HepG2 (cell line): ENCODE measurements around the gene CDC34. TPM values are rescaled to one million over a fixed set of nuclear protein-coding genes. Genes with fewer than 3 reads are reported as not detected.

Source experiments
- ADNP ChIP-seq: sonication (generic); formaldehyde crosslinking; IDR thresholded peaks from 2 replicates; pipeline ENCODE4 v1.4.0; 2020; ENCODE audit warnings: missing genetic modification reagents
- ATRX ChIP-seq: sonication (generic); formaldehyde crosslinking; IDR thresholded peaks from 2 replicates; pipeline ENCODE4 v1.4.0; 2020; ENCODE audit warnings: missing genetic modification reagents, borderline replicate concordance
- FOXO4 ChIP-seq: sonication (generic); formaldehyde crosslinking; conservative IDR thresholded peaks from 2 replicates; pipeline ENCODE4 v1.8.1; 2023; ENCODE audit warnings: missing genetic modification reagents
- HOXA3 ChIP-seq: sonication (generic); formaldehyde crosslinking; IDR thresholded peaks from 2 replicates; pipeline ENCODE4 v1.5.0; 2020; ENCODE audit warnings: missing genetic modification reagents
- MAZ ChIP-seq, 2 experiments: sonication (generic) in 1 of 2; formaldehyde crosslinking in 1 of 2; IDR thresholded peaks; 2 replicates each; pipeline versions ENCODE4 v1.5.0 to v1.6.1; 2012 to 2020; ENCODE audit warnings: low read depth in 2 of 2, mild to moderate bottlenecking in 2 of 2, borderline replicate concordance in 1 of 2, improper control_type of control experiment in 1 of 2, low read length in 1 of 2, missing genetic modification reagents in 1 of 2, moderate library complexity in 1 of 2
- MYC ChIP-seq: sonication (generic); formaldehyde crosslinking; IDR thresholded peaks from 2 replicates; pipeline ENCODE4 v1.9.0; 2021; ENCODE audit warnings: missing genetic modification reagents, borderline replicate concordance
- MYPOP ChIP-seq: sonication (generic); formaldehyde crosslinking; IDR thresholded peaks from 2 replicates; pipeline ENCODE4 v1.8.1; 2023; ENCODE audit warnings: mild to moderate bottlenecking, moderate library complexity, missing genetic modification reagents
- NFE2L1 ChIP-seq: sonication (generic); formaldehyde crosslinking; IDR thresholded peaks from 2 replicates; pipeline ENCODE4 v1.4.0; 2020; ENCODE audit warnings: missing genetic modification reagents, mild to moderate bottlenecking, borderline replicate concordance
- NKX3-1 ChIP-seq: sonication (generic); formaldehyde crosslinking; IDR thresholded peaks from 2 replicates; pipeline ENCODE4 v1.5.0; 2020; ENCODE audit warnings: missing genetic modification reagents
- SNAI1 ChIP-seq: sonication (generic); formaldehyde crosslinking; IDR thresholded peaks from 2 replicates; pipeline ENCODE4 v1.5.0; 2020; ENCODE audit warnings: mild to moderate bottlenecking, missing genetic modification reagents, borderline replicate concordance
- U2AF2 ChIP-seq: fragments of 200-400 bp; formaldehyde crosslinking; IDR thresholded peaks from 2 replicates; pipeline ENCODE4 v1.6.1; 2017; ENCODE audit warnings: low read depth, mild to moderate bottlenecking, low read length
- ZNF207 ChIP-seq: fragments of 450-650 bp; IDR thresholded peaks from 2 replicates; pipeline ENCODE4 v1.6.1; 2016; ENCODE audit warnings: antibody characterized with exemption, borderline replicate concordance
- ZNF33A ChIP-seq: sonication (generic); formaldehyde crosslinking; IDR thresholded peaks from 2 replicates; pipeline ENCODE4 v1.5.1; 2020; ENCODE audit warnings: missing genetic modification reagents, mild to moderate bottlenecking, moderate library complexity, borderline replicate concordance
- ZNF33B ChIP-seq: sonication (generic); formaldehyde crosslinking; IDR thresholded peaks from 2 replicates; pipeline ENCODE4 v1.5.1; 2020; ENCODE audit warnings: mild to moderate bottlenecking, missing genetic modification reagents
- polyA plus RNA-seq, 8 experiments: library from polyadenylated mRNA; depleted of rRNA in 3 of 8; stranded (reverse) in 7 of 8; unstranded in 1 of 8; fragments of >200 nt; fragmentation: Illumina TruSeq in 4 of 8; extraction: Trizol in 4 of 8; gene quantifications; 2 replicates each; pipeline versions ENCODE4 v1.2.1 to v1.2.3, GENCODE V29; 2011 to 2016; ENCODE audit warnings: low read depth in 4 of 8, missing spikeins in 1 of 8, mixed read lengths in 1 of 8; ENCODE audit not compliant: insufficient read depth in 1 of 8
- total RNA-seq, 5 experiments: library from RNA; depleted of rRNA; stranded (reverse); fragments of >200 nt; fragmentation: Illumina TruSeq; extraction: Trizol; gene quantifications; 2 replicates each; pipeline ENCODE4 v1.2.3, GENCODE V29; 2016; ENCODE audit warnings: low read depth in 1 of 5
- TF ChIP-seq, protein P1 (sequence below): sonication (generic); formaldehyde crosslinking; IDR thresholded peaks from 2 replicates; pipeline ENCODE4 v1.4.0; 2020; ENCODE audit warnings: missing genetic modification reagents, low read depth, mild to moderate bottlenecking, borderline replicate concordance
- TF ChIP-seq, protein P2 (sequence below): sonication (generic); formaldehyde crosslinking; IDR thresholded peaks from 2 replicates; pipeline ENCODE4 v1.4.0; 2020; ENCODE audit warnings: missing genetic modification reagents, borderline replicate concordance
- TF ChIP-seq, protein P3 (sequence below): sonication (generic); formaldehyde crosslinking; conservative IDR thresholded peaks from 2 replicates; pipeline ENCODE4 v1.8.0; 2022; ENCODE audit warnings: mild to moderate bottlenecking, moderate library complexity, missing genetic modification reagents
- TF ChIP-seq, protein P4 (sequence below): sonication (generic); formaldehyde crosslinking; IDR thresholded peaks from 2 replicates; pipeline ENCODE4 v1.5.0; 2020; ENCODE audit warnings: missing genetic modification reagents

Gene CDC34
- total and polyA plus RNA-seq, 2 of the 13 experiments (the other 11 are each of a cell fraction or from before 2014, with no cell fraction given), result 138 to 150 TPM

- TF ChIP-seq, protein P1, sequence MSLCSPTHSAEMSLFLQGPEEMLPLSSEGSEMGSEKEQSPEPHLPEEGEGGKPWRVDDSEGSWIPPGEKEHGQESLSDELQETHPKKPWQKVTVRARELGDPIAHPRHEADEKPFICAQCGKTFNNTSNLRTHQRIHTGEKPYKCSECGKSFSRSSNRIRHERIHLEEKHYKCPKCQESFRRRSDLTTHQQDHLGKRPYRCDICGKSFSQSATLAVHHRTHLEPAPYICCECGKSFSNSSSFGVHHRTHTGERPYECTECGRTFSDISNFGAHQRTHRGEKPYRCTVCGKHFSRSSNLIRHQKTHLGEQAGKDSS (CRISPR knock-in tag), result peak; percentile 82; the same call in 1 of the 2 replicates
- TF ChIP-seq SNAI1 (CRISPR knock-in tag), result no peak
- peak; percentile 52; the same call in 1 of the 2 replicates for TF ChIP-seq MAZ (IDR thresholded peaks at IDR 0.05; ENCODE audit: borderline replicate concordance, low read depth, low read length)
- peak; percentile 79; the same call in 1 of the 2 replicates for TF ChIP-seq MAZ (CRISPR knock-in tag; IDR thresholded peaks at IDR 0.05; ENCODE audit: low read depth)
- peak; percentile 78 for TF ChIP-seq HOXA3 (CRISPR knock-in tag)
- 0 out of 2 replicates have a peak, but pooled peaks have one; percentile 44 for TF ChIP-seq ZNF33B (CRISPR knock-in tag)
- no peak for TF ChIP-seq U2AF2
- TF ChIP-seq, protein P2, sequence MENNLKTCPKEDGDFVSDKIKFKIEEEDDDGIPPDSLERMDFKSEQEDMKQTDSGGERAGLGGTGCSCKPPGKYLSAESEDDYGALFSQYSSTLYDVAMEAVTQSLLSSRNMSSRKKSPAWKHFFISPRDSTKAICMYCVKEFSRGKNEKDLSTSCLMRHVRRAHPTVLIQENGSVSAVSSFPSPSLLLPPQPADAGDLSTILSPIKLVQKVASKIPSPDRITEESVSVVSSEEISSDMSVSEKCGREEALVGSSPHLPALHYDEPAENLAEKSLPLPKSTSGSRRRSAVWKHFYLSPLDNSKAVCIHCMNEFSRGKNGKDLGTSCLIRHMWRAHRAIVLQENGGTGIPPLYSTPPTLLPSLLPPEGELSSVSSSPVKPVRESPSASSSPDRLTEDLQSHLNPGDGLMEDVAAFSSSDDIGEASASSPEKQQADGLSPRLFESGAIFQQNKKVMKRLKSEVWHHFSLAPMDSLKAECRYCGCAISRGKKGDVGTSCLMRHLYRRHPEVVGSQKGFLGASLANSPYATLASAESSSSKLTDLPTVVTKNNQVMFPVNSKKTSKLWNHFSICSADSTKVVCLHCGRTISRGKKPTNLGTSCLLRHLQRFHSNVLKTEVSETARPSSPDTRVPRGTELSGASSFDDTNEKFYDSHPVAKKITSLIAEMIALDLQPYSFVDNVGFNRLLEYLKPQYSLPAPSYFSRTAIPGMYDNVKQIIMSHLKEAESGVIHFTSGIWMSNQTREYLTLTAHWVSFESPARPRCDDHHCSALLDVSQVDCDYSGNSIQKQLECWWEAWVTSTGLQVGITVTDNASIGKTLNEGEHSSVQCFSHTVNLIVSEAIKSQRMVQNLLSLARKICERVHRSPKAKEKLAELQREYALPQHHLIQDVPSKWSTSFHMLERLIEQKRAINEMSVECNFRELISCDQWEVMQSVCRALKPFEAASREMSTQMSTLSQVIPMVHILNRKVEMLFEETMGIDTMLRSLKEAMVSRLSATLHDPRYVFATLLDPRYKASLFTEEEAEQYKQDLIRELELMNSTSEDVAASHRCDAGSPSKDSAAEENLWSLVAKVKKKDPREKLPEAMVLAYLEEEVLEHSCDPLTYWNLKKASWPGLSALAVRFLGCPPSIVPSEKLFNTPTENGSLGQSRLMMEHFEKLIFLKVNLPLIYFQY (CRISPR knock-in tag), result peak; percentile 92; the same call in 1 of the 2 replicates
- TF ChIP-seq ATRX (CRISPR knock-in tag), result no peak
- no peak for TF ChIP-seq NKX3-1 (CRISPR knock-in tag)
- peak; percentile 94; the same call in 1 of the 2 replicates for TF ChIP-seq MYC (CRISPR knock-in tag)
- no peak for TF ChIP-seq ZNF207
- TF ChIP-seq, protein P3, sequence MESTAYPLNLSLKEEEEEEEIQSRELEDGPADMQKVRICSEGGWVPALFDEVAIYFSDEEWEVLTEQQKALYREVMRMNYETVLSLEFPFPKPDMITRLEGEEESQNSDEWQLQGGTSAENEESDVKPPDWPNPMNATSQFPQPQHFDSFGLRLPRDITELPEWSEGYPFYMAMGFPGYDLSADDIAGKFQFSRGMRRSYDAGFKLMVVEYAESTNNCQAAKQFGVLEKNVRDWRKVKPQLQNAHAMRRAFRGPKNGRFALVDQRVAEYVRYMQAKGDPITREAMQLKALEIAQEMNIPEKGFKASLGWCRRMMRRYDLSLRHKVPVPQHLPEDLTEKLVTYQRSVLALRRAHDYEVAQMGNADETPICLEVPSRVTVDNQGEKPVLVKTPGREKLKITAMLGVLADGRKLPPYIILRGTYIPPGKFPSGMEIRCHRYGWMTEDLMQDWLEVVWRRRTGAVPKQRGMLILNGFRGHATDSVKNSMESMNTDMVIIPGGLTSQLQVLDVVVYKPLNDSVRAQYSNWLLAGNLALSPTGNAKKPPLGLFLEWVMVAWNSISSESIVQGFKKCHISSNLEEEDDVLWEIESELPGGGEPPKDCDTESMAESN, result peak; percentile 53; the same call in 1 of the 2 replicates
- TF ChIP-seq ZNF33A (CRISPR knock-in tag), result no peak
- TF ChIP-seq ADNP (CRISPR knock-in tag), result peak; percentile 68; the same call in 1 of the 2 replicates
- no peak for TF ChIP-seq NFE2L1 (CRISPR knock-in tag)
- TF ChIP-seq MYPOP (CRISPR knock-in tag), result no peak
- TF ChIP-seq, protein P4, sequence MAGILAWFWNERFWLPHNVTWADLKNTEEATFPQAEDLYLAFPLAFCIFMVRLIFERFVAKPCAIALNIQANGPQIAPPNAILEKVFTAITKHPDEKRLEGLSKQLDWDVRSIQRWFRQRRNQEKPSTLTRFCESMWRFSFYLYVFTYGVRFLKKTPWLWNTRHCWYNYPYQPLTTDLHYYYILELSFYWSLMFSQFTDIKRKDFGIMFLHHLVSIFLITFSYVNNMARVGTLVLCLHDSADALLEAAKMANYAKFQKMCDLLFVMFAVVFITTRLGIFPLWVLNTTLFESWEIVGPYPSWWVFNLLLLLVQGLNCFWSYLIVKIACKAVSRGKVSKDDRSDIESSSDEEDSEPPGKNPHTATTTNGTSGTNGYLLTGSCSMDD (CRISPR knock-in tag), result no peak
- no peak for TF ChIP-seq FOXO4
Measured at GRCh38 chr19:510606-511100, 20.9 kb upstream of the CDC34 start (continued).
